Endothelial cell of umbilical vein (primary cell): ENCODE measurements around the gene DNAJB11. TPM values are rescaled to one million over a fixed set of nuclear protein-coding genes. Genes with fewer than 3 reads are reported as not detected.

ENCODE experiments used
- BruUV-seq: library from RNA; stranded (reverse); fragments of 400-500 nt; replicated peaks from 2 replicates; lab custom pipeline; 2021; lab: Mats Ljungman, UMichigan
- CTCF ChIA-PET: fragments of 300-600, 350-600 bp; sonication (Branson Sonifier 250); formaldehyde crosslinking; loops from one replicate; lab custom pipeline; 2021; ENCODE audit warnings: antibody characterized with exemption, inconsistent platforms; lab: Charles Lee
- POLR2A ChIA-PET: fragments of 300-600, 350-600 bp; sonication (Branson Sonifier 250); formaldehyde crosslinking; loops from one replicate; lab custom pipeline; 2021; ENCODE audit warnings: antibody characterized with exemption, inconsistent platforms; lab: Charles Lee
- DNase-seq: peaks from one replicate; pipeline ENCODE4 v3.0.0-alpha.2; 2011; ENCODE audit warnings: low read depth, low spot score
- FAIRE-seq: peaks from 2 replicates; lab custom pipeline; 2011; peaks lifted over from hg19 to GRCh38; lab: Jason Lieb, UNC
- H2AFZ ChIP-seq: 2 replicates; pipeline ENCODE4 v1.6.0; 2012; ENCODE audit warnings: low read depth, low read length, control low read depth, inconsistent platforms
- H3K27ac ChIP-seq: 2 replicates; pipeline ENCODE4 v1.5.1; 2011; ENCODE audit warnings: low read depth, mild to moderate bottlenecking, control low read depth, low read length, moderate library complexity; ENCODE audit not compliant: insufficient read depth
- H3K27me3 ChIP-seq, 2 experiments: 2 replicates each; pipeline versions ENCODE4 v1.6.0 to v1.6.1; 2011; ENCODE audit warnings: low read length in 2 of 2, mixed read lengths in 1 of 2; ENCODE audit not compliant: control insufficient read depth in 2 of 2, insufficient read depth in 2 of 2
- H3K36me3 ChIP-seq, 2 experiments: 2 replicates in 1 of 2; 3 replicates in 1 of 2; pipeline ENCODE4 v1.5.1; 2011; ENCODE audit warnings: low read length in 2 of 2, mild to moderate bottlenecking in 1 of 2, moderate library complexity in 1 of 2; ENCODE audit not compliant: control insufficient read depth in 2 of 2, insufficient read depth in 2 of 2; ENCODE audit errors: extremely low read depth in 1 of 2
- H3K4me1 ChIP-seq: 3 replicates; pipeline ENCODE4 v1.5.1; 2011; ENCODE audit warnings: mild to moderate bottlenecking, low read length; ENCODE audit not compliant: control insufficient read depth, insufficient read depth; ENCODE audit errors: extremely low read depth
- H3K4me2 ChIP-seq: 2 replicates; pipeline ENCODE4 v1.6.1; 2011; ENCODE audit warnings: low read length, control low read depth, mixed read lengths; ENCODE audit not compliant: insufficient read depth
- H3K4me3 ChIP-seq, 3 experiments: fragments of 200-600 bp in 1 of 3; sonication (generic), shearing (Covaris generic) in 1 of 3; replicated peaks in 1 of 3; 2 replicates each; pipeline ENCODE4 v1.5.1; 2011 to 2016; ENCODE audit warnings: control low read depth in 3 of 3, low read length in 3 of 3, mild to moderate bottlenecking in 2 of 3, inconsistent platforms in 1 of 3, low read depth in 1 of 3, moderate library complexity in 1 of 3; ENCODE audit not compliant: insufficient read depth in 1 of 3
- H3K79me2 ChIP-seq: 2 replicates; pipeline ENCODE4 v1.6.0; 2012; ENCODE audit warnings: low read length, inconsistent platforms; ENCODE audit not compliant: control insufficient read depth, insufficient read depth
- H3K9ac ChIP-seq: replicated peaks from 2 replicates; pipeline ENCODE3; 2011; ENCODE audit warnings: low read length, control low read depth; ENCODE audit not compliant: insufficient read depth; ENCODE audit errors: extremely low read depth
- H3K9me1 ChIP-seq: replicated peaks from 3 replicates; pipeline ENCODE4 v1.6.0; 2011; ENCODE audit warnings: mild to moderate bottlenecking, low read length; ENCODE audit not compliant: control insufficient read depth, insufficient read depth; ENCODE audit errors: extremely low read depth
- H3K9me3 ChIP-seq: replicated peaks from 2 replicates; pipeline ENCODE4 v1.5.1; 2012; ENCODE audit warnings: low read length, inconsistent platforms; ENCODE audit not compliant: control insufficient read depth, insufficient read depth
- H4K20me1 ChIP-seq: replicated peaks from 2 replicates; pipeline ENCODE3; 2011; ENCODE audit warnings: mild to moderate bottlenecking, low read length; ENCODE audit not compliant: control insufficient read depth, insufficient read depth; ENCODE audit errors: extremely low read depth
- CTCF ChIP-seq, 2 donors: IDR thresholded peaks; 1 replicate in 1 of 2; 2 replicates in 1 of 2; pipeline ENCODE4 v1.5.1; 2011; ENCODE audit warnings: low read length in 2 of 2, mild to moderate bottlenecking in 2 of 2, moderate library complexity in 2 of 2, control low read depth in 1 of 2, inconsistent platforms in 1 of 2, low read depth in 1 of 2; ENCODE audit not compliant: insufficient read depth in 1 of 2; ENCODE audit errors: extremely low read depth in 1 of 2
- EZH2 ChIP-seq: IDR thresholded peaks from 2 replicates; pipeline ENCODE4 v1.6.1; 2012; ENCODE audit warnings: borderline replicate concordance, low read depth, mild to moderate bottlenecking, moderate library complexity, low read length, inconsistent platforms; ENCODE audit not compliant: severe bottlenecking
- FOS ChIP-seq: IDR thresholded peaks from 2 replicates; pipeline ENCODE4 v1.6.1; 2011; ENCODE audit warnings: mild to moderate bottlenecking, low read length, moderate library complexity, borderline replicate concordance; ENCODE audit not compliant: insufficient read depth
- GATA2 ChIP-seq: IDR thresholded peaks from 2 replicates; pipeline ENCODE4 v1.7.0; 2011; ENCODE audit warnings: low read depth, mild to moderate bottlenecking, moderate library complexity, mixed read lengths, low read length; ENCODE audit not compliant: insufficient read length, insufficient read depth
- JUN ChIP-seq: IDR thresholded peaks from 2 replicates; pipeline ENCODE4 v1.6.1; 2011; ENCODE audit warnings: borderline replicate concordance, low read depth; ENCODE audit not compliant: insufficient read length, insufficient read depth
- MAX ChIP-seq: IDR thresholded peaks from 2 replicates; pipeline ENCODE4 v1.6.1; 2011; ENCODE audit not compliant: insufficient read depth, insufficient read length
- MYC ChIP-seq: IDR thresholded peaks from one replicate; pipeline ENCODE4 v1.6.1; 2011; ENCODE audit warnings: mild to moderate bottlenecking, low read depth, low read length
- POLR2A ChIP-seq: IDR thresholded peaks from 2 replicates; pipeline ENCODE4 v1.6.1; 2012; ENCODE audit warnings: low read depth, mild to moderate bottlenecking, control low read depth, low read length
- POLR2AphosphoS5 ChIP-seq: IDR thresholded peaks from 2 replicates; pipeline ENCODE4 v1.6.1; 2012; ENCODE audit warnings: low read depth, mild to moderate bottlenecking, control low read depth, low read length, moderate library complexity; ENCODE audit not compliant: insufficient read depth
- dilution Hi-C: fragments of 300-500 bp; cut with MboI; formaldehyde crosslinking; loops from one replicate; pipeline ENCODE4 v1.15.0; 2019; ENCODE audit warnings: low sequenced_read_pairs; ENCODE audit not compliant: extremely low pct_ligation_motif_present
- intact Hi-C: fragments of 100-400 bp; cut with micrococcal nuclease; formaldehyde crosslinking; loops from one replicate; pipeline ENCODE4 v1.10.0; 2022
- polyA plus RNA-seq, 4 experiments: library from polyadenylated mRNA; depleted of rRNA in 3 of 4; stranded (reverse) in 3 of 4; unstranded in 1 of 4; fragments of >200 nt; gene quantifications; 2 replicates each; pipeline versions ENCODE4 v1.2.1 to v1.2.3, GENCODE V29; 2011 to 2012; ENCODE audit warnings: missing spikeins in 1 of 4
- total RNA-seq: library from RNA; stranded (reverse); gene quantifications from 2 replicates; pipeline ENCODE4 v1.2.3, GENCODE V29; 2021

DNAJB11 gene
- total and polyA plus RNA-seq, 2 donors (not counting 3 experiments of a cell fraction or from before 2014, with no cell fraction given) = 39.5 to 87.6 TPM

GRCh38 chr3:186609247-186609868 is 38.8 kb downstream of the DNAJB11 start:
- no peak for FAIRE-seq
- CTCF ChIA-PET = interaction anchor here (0.7 to 4.0 kb wide), 10 partner anchors 7 to 627 kb away, joined by 3 to 33 read pairs (median 4); no protein-coding TSS in a partner anchor
- no peak overlapping the region for H2AFZ ChIP-seq

More at GRCh38 chr3:186609247-186609868, 38.8 kb downstream of the DNAJB11 start:
- Histone ChIP-seq H3K4me1 (peaks cover 1% of the 10 kb centered on the region), H3K27ac (no peak overlapping the region), H3K4me3 (no peak overlapping the region), H3K9me3 (no peaks in the 10 kb centered on the region), H3K27me3 (peaks cover 3 to 5% of the 10 kb centered on the region in 2 experiments), H3K79me2 (no peaks in the 10 kb centered on the region), H3K9me1 (no peaks in the 10 kb centered on the region), H3K36me3 (no peaks in the 10 kb centered on the region), H4K20me1 (no peaks in the 10 kb centered on the region), H3K4me2 (no peak overlapping the region), H3K9ac (no peak overlapping the region)
- POLR2A ChIA-PET = no interaction called here
- intact Hi-C loops (no loop called here), dilution Hi-C loops (no loop called here)
- TF ChIP-seq JUN (no peak), FOS (no peak), POLR2A (no peak), GATA2 (no peak), EZH2 (no peak), CTCF (IDR thresholded peaks at IDR 0.05; ENCODE audit: extremely low read depth in 1 of 2, insufficient read depth in 1 of 2, low read depth in 1 of 2, low read length in 2 of 2) (no peak), POLR2AphosphoS5 (no peak), MAX (no peak), MYC (no peak)
- DNase-seq = no peak
- no TSS peak for BruUV-seq
